Nephron (organoid): ENCODE measurements around the gene PRAC1.

Experiments
- H3K27ac Mint-ChIP-seq, 3 experiments: 2 replicates each; pipeline ENCODE4 v1.8.0; 2020; ENCODE audit warnings: mixed read lengths in 3 of 3, mild to moderate bottlenecking in 2 of 3, moderate library complexity in 1 of 3
- H3K27me3 Mint-ChIP-seq: 2 replicates; pipeline ENCODE4 v1.8.0; 2021; ENCODE audit warnings: low read depth, mild to moderate bottlenecking, moderate library complexity, mixed read lengths
- H3K36me3 Mint-ChIP-seq: 2 replicates; pipeline ENCODE4 v1.8.0; 2020; ENCODE audit warnings: low read depth, mixed read lengths
- H3K4me1 Mint-ChIP-seq: 2 replicates; pipeline ENCODE4 v1.8.0; 2020; ENCODE audit warnings: mixed read lengths
- H3K4me3 Mint-ChIP-seq, 3 experiments: 2 replicates each; pipeline ENCODE4 v1.8.0; 2020; ENCODE audit warnings: mild to moderate bottlenecking in 3 of 3, mixed read lengths in 3 of 3, moderate library complexity in 2 of 3
- H3K9me3 Mint-ChIP-seq: 2 replicates; pipeline ENCODE4 v1.8.0; 2020; ENCODE audit warnings: mixed read lengths
- TF ChIP-seq, protein P1 (sequence below), 3 experiments: fragments of 200-600 bp; sonication (generic); IDR thresholded peaks; one replicate each; pipeline ENCODE4 v1.5.0; 2021; ENCODE audit warnings: antibody characterized with exemption in 3 of 3; ENCODE audit not compliant: unreplicated experiment in 3 of 3

PRAC1 gene

DNA sequence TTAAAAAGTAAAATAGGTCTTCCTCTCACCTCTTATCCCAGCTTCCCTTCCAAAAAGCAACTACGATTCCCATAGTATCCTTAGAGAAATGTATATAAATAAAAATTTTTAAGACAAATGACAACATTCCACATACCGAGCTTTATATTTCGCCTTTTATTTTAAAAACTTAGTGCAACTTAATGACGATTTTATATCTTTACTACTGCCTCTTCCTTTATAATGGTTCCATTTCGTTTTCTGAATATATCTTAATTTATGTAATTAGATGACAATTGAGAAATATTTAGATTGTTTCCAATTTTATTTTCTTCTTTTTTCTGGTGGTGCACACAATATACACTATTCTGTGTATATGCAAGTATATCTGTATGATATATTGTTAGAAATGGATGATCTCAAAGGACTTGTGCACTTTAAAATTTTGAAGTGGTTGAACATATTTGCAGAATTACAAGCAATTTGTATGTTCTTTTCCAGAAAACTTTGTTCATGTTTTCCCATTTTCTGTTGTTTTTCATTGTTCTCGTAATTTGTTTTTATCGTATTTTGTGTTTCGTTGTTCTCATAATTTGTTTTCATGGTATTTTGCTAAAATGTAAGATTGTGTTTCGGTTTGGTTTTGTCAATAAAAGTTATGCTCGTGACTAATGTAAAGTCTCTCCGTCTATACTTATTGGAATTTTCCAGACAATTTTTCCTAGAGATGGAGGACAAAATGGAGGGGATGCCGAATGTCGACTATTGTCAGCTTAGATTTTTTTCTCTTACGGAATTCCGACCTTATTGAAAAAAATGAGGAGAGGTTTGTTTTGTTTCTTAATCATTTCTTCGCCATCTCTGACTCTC is 26.6 kb upstream of the PRAC1 start:
- Mint-ChIP-seq H3K4me1 (peaks cover 15% of the 10 kb centered on the region), H3K9me3 (no peaks in the 10 kb centered on the region), H3K27me3 (peaks cover 100% of the 10 kb centered on the region), H3K4me3 (no peak overlapping the region), H3K36me3 (no peaks in the 10 kb centered on the region), H3K27ac (no peak overlapping the region)
- TF ChIP-seq, protein P1, sequence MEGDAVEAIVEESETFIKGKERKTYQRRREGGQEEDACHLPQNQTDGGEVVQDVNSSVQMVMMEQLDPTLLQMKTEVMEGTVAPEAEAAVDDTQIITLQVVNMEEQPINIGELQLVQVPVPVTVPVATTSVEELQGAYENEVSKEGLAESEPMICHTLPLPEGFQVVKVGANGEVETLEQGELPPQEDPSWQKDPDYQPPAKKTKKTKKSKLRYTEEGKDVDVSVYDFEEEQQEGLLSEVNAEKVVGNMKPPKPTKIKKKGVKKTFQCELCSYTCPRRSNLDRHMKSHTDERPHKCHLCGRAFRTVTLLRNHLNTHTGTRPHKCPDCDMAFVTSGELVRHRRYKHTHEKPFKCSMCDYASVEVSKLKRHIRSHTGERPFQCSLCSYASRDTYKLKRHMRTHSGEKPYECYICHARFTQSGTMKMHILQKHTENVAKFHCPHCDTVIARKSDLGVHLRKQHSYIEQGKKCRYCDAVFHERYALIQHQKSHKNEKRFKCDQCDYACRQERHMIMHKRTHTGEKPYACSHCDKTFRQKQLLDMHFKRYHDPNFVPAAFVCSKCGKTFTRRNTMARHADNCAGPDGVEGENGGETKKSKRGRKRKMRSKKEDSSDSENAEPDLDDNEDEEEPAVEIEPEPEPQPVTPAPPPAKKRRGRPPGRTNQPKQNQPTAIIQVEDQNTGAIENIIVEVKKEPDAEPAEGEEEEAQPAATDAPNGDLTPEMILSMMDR (IDR thresholded peaks at IDR 0.05; ENCODE audit: unreplicated experiment in 3 of 3), result no peak

DNA sequence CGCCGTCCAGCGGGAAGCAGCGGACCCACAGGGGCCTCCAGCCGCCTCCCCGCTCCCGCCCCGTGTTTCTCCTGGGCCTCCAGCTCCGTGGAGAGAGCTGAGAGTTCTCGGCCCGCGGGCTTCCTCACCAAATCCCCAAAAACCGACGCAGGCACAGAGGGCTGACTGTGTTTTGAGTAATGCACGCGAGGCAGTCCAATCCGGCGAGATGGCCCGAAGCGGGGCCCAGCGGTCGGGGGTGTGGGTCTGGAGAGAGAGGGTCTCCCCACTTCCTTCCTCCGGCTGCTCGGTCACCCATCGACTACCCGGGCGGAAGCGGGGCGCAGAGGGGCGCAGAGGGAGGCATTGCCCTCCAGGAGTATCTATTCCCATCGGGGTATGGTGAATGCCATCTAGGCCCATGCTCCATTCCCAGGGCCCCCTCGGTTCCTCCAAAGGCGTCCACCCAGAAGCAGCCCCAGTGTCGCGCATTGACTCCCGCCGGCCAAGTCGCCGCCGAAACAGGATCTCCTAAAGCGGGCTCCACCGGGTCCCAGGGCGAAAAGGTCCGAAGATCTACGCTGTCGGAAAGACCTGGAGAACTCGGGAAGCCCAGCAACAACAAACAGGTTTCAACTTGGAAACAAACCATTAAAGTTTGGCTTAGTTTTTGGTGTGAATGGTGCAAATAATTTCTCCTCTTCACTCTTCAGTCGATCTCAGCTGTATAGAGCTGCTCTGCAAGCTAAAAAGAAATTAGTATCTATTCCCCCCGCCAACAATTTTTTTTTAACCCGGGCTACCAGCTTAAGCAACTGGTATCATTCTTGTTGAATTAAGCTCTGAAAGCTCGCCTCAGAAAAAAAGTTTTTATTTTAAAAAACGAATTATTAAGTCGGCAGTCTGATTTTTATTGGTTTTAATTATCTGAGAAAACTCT is 25.4 kb upstream of the PRAC1 start:
- H3K4me1 Mint-ChIP-seq, result peaks cover 6% of the 10 kb centered on the region
- no peaks in the 10 kb centered on the region for H3K36me3 Mint-ChIP-seq
- H3K9me3 Mint-ChIP-seq, result no peaks in the 10 kb centered on the region
- no peak overlapping the region for H3K4me3 Mint-ChIP-seq
- H3K27me3 Mint-ChIP-seq, result peaks cover 100% of the 10 kb centered on the region
- TF ChIP-seq, protein P1 (IDR thresholded peaks at IDR 0.05; ENCODE audit: unreplicated experiment in 3 of 3), result no peak
- no peak overlapping the region for H3K27ac Mint-ChIP-seq

DNA sequence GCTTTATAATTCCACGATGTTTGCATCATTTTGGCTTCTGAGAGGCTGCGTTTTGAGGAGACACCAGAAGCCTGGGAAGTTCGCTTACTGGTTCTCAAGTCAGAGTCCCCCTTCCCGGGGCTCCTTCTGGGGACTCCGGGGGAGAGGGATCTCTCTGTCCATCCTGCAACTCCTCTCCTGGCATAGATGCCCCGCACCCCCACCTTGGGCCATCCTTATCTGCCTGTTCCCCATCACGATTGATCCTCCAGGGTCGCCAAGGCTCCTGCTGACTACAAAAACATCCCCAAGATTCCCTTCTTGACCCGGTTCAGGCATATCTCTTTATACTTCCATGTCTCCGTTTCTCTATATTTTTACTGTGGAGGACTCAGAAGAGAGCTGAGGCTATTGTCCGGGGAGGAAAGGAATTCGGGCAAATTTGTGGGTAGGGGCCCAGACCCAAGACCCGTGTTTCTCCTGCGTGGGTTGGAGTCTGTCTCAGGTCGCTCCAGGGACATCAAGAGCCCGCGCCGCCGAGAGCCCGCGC is 24.7 kb upstream of the PRAC1 start:
- H3K27me3 Mint-ChIP-seq, result peaks cover 100% of the 10 kb centered on the region
- TF ChIP-seq, protein P1 (IDR thresholded peaks at IDR 0.05; ENCODE audit: unreplicated experiment in 3 of 3), result no peak
- peaks cover 6% of the 10 kb centered on the region for H3K4me1 Mint-ChIP-seq
- H3K27ac Mint-ChIP-seq, result no peak overlapping the region
- no peaks in the 10 kb centered on the region for H3K36me3 Mint-ChIP-seq
- H3K4me3 Mint-ChIP-seq, result no peak overlapping the region
- H3K9me3 Mint-ChIP-seq, result peaks cover 3% of the 10 kb centered on the region

DNA sequence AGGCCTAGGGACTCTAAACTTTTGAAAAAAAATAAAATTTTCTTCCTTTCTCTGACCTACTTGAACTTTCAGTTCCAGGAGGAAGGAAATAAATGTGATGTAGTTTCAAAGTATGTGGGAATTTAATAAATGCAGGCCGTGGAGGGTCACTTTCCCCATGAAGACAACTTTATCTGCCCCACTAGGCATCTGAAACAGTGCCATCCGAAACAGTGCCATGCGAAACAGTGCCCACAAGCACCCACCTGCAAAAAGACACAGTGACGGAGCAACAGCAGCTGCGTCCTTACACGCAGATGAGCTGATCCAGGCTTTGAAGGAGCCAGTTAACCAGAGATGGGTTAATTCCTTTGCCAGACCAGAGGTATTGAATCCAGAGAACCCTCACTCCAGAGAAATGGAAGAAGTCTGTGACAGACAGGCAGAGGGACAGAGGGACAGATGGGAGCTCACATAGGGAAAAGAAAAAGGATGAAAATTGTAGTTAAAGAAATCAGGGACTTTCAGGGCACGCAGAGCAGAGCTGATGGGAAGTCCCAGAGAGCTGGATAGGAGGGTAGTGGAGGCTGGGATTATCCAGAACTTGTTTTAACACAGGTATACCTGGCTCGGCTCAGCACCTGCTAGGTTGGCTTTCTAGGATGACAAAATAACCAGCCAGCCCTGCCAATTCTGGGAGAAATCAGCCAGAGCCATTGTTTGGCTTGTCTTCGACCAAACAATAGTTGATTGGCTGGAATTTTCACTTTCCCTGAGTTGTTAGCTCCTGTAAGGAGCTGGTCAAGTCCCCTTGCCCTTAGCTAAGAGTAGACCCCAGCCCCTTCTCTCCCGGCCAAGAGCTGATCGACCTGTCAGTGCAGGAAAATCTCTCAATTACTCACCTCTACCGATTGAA is 23.3 kb upstream of the PRAC1 start:
- Mint-ChIP-seq H3K27me3 (peaks cover 100% of the 10 kb centered on the region), H3K36me3 (no peaks in the 10 kb centered on the region)

DNA sequence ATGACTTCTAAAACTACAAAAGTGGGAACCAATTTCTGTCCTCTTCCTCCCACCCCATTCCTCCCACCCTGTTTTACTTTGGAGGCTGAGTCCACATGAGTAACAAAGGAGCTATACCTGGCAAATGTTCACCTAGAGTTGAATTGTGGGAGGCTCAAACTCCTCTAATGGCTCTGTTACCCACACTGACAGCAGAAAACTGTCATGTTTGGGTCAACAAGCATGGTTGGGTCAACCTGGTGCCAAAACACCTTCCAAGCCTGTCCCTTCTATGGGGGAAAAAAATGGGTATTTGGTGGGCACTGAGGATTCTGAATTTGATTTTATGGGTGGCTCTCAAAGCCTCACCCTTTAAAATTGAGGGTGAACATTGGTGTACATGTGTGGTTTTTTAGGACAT is 18.2 kb upstream of the PRAC1 start:
- Mint-ChIP-seq H3K27me3 (peaks cover 100% of the 10 kb centered on the region), H3K4me3 (no peak overlapping the region), H3K27ac (no peak overlapping the region), H3K4me1 (no peaks in the 10 kb centered on the region), H3K9me3 (peaks cover 6% of the 10 kb centered on the region), H3K36me3 (no peaks in the 10 kb centered on the region)
- TF ChIP-seq, protein P1 (IDR thresholded peaks at IDR 0.05; ENCODE audit: unreplicated experiment in 3 of 3), result no peak

More for the DNA sequence above, 23.3 kb upstream of the PRAC1 start:
- TF ChIP-seq, protein P1 (IDR thresholded peaks at IDR 0.05; ENCODE audit: unreplicated experiment in 3 of 3), result no peak
- Mint-ChIP-seq H3K27ac (no peak overlapping the region), H3K4me3 (no peak overlapping the region), H3K4me1 (no peaks in the 10 kb centered on the region), H3K9me3 (peaks cover 6% of the 10 kb centered on the region)
